T-helper 2 cell treated with Interferon-gamma antibody and Interleukin-4, amounts not matched to agents 5 μg/mL and 100 μg/mL, for 36 hours (primary cell): ENCODE measurements around the gene HOXA4.
A peak's percentile ranks its signal among the peaks of the same experiment; 100 is the strongest.

Experiments
- DNase-seq: peaks from one replicate; pipeline ENCODE4 v3.0.0; 2021; ENCODE audit warnings: low spot score
- H3K27ac Mint-ChIP-seq: one replicate; pipeline ENCODE4 v1.8.0; 2021; ENCODE audit warnings: mild to moderate bottlenecking, mixed read lengths
- H3K27me3 Mint-ChIP-seq: one replicate; pipeline ENCODE4 v1.8.0; 2021; ENCODE audit warnings: low read depth, mixed read lengths
- H3K36me3 Mint-ChIP-seq: one replicate; pipeline ENCODE4 v1.8.0; 2021; ENCODE audit warnings: low read depth, mixed read lengths
- H3K4me1 Mint-ChIP-seq: one replicate; pipeline ENCODE4 v1.8.0; 2021; ENCODE audit warnings: low read depth, mixed read lengths
- H3K4me3 Mint-ChIP-seq: one replicate; pipeline ENCODE4 v1.8.0; 2022; ENCODE audit warnings: mild to moderate bottlenecking, moderate library complexity, mixed read lengths
- H3K9me3 Mint-ChIP-seq: one replicate; pipeline ENCODE4 v1.8.0; 2021; ENCODE audit warnings: mixed read lengths

The HOXA4 gene

DNA sequence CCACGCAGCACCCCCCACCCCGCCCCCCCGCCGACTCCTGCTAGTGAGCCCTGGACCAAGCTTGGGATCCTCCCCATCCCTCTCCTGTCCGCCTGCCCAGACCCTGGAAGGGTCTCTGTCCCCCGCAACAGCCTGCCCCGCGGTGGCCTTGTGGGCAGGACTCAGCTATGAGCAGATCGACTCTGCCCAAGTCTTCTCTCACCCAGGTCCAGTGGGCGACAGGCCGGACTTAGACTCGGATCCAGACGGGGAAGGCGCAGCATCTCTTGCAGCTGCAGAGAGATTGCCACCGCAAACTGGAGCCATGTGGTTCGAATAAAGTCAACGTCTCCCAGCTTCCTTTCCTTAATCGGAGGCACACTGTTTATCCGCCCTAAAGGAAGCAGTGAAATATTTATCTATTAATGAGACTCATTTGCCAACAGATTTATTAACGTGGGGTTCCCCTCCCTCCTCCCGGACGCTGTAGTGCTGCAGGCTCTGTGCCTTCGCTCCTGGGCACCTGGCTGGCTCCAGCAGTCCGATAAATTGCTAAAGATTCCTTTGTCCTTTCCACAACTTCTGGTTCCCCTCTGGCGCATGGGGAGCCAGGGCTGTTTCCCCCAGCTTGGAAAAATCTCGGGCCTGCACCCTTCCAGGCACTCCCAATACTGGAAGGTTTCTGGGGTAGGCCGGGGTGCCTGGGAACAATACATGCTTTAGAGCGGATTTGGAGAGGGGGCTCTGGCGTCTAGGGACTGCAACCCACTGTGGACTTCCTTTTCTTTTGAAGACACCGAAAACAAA is 26.6 kb upstream of the HOXA4 start:
- H3K4me3 Mint-ChIP-seq = peak overlapping the region; percentile 18
- no peaks in the 10 kb centered on the region for H3K9me3 Mint-ChIP-seq
- no peak for DNase-seq
- H3K4me1 Mint-ChIP-seq = peaks cover 13% of the 10 kb centered on the region
- no peaks in the 10 kb centered on the region for H3K36me3 Mint-ChIP-seq
- H3K27ac Mint-ChIP-seq = peak overlapping the region; percentile 49
- peaks cover 84% of the 10 kb centered on the region for H3K27me3 Mint-ChIP-seq

DNA sequence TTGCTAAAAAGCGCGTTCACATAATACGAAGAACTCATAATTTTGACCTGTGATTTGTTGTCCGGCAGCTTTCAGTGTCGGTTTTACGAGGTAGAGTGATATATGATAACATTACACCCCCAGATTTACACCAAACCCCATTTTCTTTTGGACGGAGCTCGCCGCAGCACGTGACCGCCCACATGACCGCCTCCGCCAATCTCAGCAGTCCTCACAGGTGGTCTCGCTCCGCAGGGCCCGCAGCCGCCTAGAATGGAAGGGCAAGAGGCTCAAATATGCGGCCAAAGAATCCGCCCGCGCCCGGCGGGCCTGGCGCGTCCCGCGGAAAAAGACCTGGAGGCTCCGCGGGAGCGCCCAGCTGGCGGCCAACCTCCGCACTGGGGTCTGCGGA is 25.9 kb upstream of the HOXA4 start, which contains the start of gene HOXA7:
TSS of gene HOXA7 (minus strand) at position 168 of the 391 bp plus-strand sequence. CDS start at position 38, 130 bp downstream.
- Mint-ChIP-seq H3K36me3 (peaks cover 2% of the 10 kb centered on the region), H3K4me3 (peak within 1 kb of the TSS; percentile 18), H3K27me3 (peaks cover 87% of the 10 kb centered on the region), H3K4me1 (peaks cover 17% of the 10 kb centered on the region), H3K9me3 (no peaks in the 10 kb centered on the region), H3K27ac (peak within 1 kb of the TSS; percentile 80)
- no peak for DNase-seq

GRCh38 chr7:27155816-27156507 is 25.4 kb upstream of the HOXA4 start:
- peaks cover 90% of the 10 kb centered on the region for H3K27me3 Mint-ChIP-seq
- peaks cover 3% of the 10 kb centered on the region for H3K36me3 Mint-ChIP-seq
- no peak for DNase-seq
- H3K9me3 Mint-ChIP-seq = no peaks in the 10 kb centered on the region
- peak overlapping the region; percentile 80 for H3K27ac Mint-ChIP-seq
- no peak overlapping the region for H3K4me3 Mint-ChIP-seq
- peaks cover 22% of the 10 kb centered on the region for H3K4me1 Mint-ChIP-seq

GRCh38 chr7:27154901-27155815 is 24.6 kb upstream of the HOXA4 start:
- Mint-ChIP-seq H3K9me3 (no peaks in the 10 kb centered on the region), H3K27me3 (peaks cover 92% of the 10 kb centered on the region), H3K4me1 (peaks cover 23% of the 10 kb centered on the region), H3K27ac (peak overlapping the region; percentile 80), H3K36me3 (peaks cover 3% of the 10 kb centered on the region), H3K4me3 (peak overlapping the region; percentile 52)
- DNase-seq = no peak

GRCh38 chr7:27154369-27154768 is 23.8 kb upstream of the HOXA4 start:
- DNase-seq = no peak
- H3K27ac Mint-ChIP-seq = no peak overlapping the region
- H3K36me3 Mint-ChIP-seq = peaks cover 3% of the 10 kb centered on the region
- H3K4me1 Mint-ChIP-seq = peaks cover 23% of the 10 kb centered on the region
- H3K4me3 Mint-ChIP-seq = no peak overlapping the region
- H3K27me3 Mint-ChIP-seq = peaks cover 92% of the 10 kb centered on the region
- no peaks in the 10 kb centered on the region for H3K9me3 Mint-ChIP-seq

- Mint-ChIP-seq H3K4me3 (no peak overlapping the region), H3K27me3 (peaks cover 92% of the 10 kb centered on the region), H3K27ac (no peak overlapping the region), H3K36me3 (peaks cover 3% of the 10 kb centered on the region), H3K9me3 (no peaks in the 10 kb centered on the region), H3K4me1 (peaks cover 23% of the 10 kb centered on the region)
- DNase-seq = no peak
These were observed 23.0 kb upstream of the HOXA4 start for GRCh38 chr7:27153526-27153925.

DNA sequence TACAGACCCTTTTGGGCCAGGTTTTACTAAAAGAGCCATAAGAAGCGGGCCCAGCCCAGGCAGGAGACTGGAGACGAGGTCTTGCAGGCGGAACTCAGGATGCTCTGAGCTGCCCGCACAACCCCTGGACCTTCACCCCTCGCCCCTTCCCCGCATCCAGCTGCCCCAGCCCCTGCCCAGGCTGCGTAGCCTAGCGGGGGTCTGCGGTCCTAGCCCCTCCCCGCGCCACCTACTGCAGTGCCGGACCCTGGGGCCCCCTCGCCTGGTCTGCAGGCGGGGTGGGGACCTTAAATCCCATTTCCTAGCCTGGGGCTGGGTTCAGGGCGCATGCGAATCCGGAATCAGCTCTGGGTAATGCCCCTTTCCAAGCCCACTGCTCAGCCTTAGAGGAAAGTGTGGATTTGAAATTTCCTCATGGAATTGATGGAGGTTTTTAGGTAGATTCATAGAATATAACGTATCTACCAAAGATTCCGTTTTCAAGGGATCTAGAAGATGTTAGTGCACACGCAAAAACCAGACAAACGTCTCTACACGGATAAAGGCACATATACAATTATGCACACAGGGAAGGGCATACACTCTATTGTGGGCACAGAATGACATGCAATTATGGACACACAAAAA is 22.4 kb upstream of the HOXA4 start:
- no peak for DNase-seq
- Mint-ChIP-seq H3K4me1 (peaks cover 22% of the 10 kb centered on the region), H3K9me3 (no peaks in the 10 kb centered on the region), H3K27me3 (peaks cover 92% of the 10 kb centered on the region), H3K27ac (peak overlapping the region; percentile 8), H3K36me3 (peaks cover 3% of the 10 kb centered on the region), H3K4me3 (no peak overlapping the region)

GRCh38 chr7:27151931-27152815 is 21.6 kb upstream of the HOXA4 start, which contains the start of gene HOXA3:
TSS of gene HOXA3 (minus strand) at chr7:27152583. CDS start at chr7:27110640, 41,943 bp downstream.
- Mint-ChIP-seq H3K4me1 (peaks cover 19% of the 10 kb centered on the region), H3K27ac (peak within 1 kb of the TSS; percentile 68)
- no peak for DNase-seq

GRCh38 chr7:27151341-27151930 is 20.9 kb upstream of the HOXA4 start:
- no peak for DNase-seq
- Mint-ChIP-seq H3K36me3 (peaks cover 3% of the 10 kb centered on the region), H3K4me1 (peaks cover 19% of the 10 kb centered on the region), H3K9me3 (no peaks in the 10 kb centered on the region), H3K27ac (peak overlapping the region; percentile 68), H3K4me3 (peak overlapping the region; percentile 71), H3K27me3 (peaks cover 93% of the 10 kb centered on the region)

More at GRCh38 chr7:27151931-27152815, 21.6 kb upstream of the HOXA4 start, which contains the start of gene HOXA3:
- peaks cover 3% of the 10 kb centered on the region for H3K36me3 Mint-ChIP-seq
- no peaks in the 10 kb centered on the region for H3K9me3 Mint-ChIP-seq
- peaks cover 91% of the 10 kb centered on the region for H3K27me3 Mint-ChIP-seq
- peak within 1 kb of the TSS; percentile 71 for H3K4me3 Mint-ChIP-seq

DNA sequence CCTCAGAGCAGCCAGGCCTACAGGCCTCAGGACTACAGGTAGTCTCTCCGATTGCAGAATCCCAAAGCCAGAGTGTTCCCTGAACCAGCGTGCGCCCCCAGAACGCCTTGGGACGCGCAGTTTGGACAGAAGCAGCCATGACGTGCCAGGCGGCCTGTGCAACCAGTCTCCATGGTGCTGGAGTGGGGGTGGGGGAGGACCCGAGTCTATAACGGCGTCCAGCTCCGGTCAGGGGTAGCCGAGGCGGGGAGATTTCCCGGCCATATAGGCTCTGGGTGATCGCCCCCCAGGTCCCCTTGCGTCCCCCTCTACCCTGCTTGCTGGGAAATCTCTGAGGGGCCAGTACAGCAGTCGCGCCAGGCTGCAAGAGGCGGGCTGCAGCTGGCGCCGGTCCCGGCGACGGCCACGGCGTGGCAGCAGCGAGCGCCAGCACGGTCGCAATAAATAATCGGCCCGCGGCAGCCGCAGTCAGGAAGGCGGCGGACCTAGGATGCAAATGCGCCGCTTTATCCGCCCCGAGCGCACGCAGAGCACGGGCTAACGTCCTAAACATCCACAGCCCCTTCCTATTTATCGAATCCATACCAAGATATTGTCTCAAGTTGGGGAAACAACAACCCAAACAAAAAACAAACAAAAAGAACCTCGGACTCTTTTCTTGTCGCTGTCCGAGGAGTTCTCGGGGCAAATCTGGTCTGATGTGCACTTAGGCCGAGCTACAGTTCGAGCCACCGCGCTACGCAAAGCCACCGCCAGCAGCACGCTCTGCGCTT is 20.2 kb upstream of the HOXA4 start:
- Mint-ChIP-seq H3K4me3 (peak overlapping the region; percentile 71), H3K27me3 (peaks cover 94% of the 10 kb centered on the region), H3K27ac (no peak overlapping the region), H3K36me3 (peaks cover 3% of the 10 kb centered on the region), H3K9me3 (no peaks in the 10 kb centered on the region), H3K4me1 (peaks cover 19% of the 10 kb centered on the region)
- DNase-seq = peak; percentile 51

DNA sequence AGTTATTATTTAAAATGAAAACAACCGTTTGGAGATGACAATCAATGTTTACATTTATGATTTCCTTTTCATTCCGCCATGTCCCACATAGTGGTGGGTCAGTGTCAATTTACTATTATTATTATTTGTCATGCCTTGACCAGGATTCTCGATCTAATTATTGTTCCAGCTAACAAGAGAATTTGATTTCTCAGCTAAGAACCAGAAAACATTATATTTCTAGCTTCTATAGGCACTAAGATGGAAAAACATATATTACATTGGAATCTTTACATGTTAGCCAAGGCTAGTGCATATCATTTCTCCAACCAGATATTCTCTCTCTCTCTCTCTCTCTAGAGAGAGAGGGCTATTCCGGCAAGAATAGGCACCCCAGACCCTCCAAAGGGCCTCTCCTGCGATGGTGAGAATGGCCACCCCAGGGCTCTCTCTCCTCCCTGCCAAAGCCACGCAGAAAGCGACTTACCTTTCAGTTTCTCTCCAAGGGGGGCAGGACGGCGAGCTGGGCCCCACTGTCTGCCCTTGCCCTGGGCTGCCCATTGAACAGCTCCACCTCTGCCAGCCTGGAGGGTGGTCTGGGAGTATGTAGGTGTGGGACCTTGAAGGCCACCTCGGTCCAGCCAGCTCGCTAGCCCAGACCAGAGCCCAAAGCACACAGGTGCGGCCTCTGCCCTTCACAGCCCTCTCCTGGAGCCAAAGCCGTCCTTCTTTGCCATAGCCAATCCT is 19.4 kb upstream of the HOXA4 start:
- Mint-ChIP-seq H3K4me1 (peaks cover 16% of the 10 kb centered on the region), H3K36me3 (peaks cover 3% of the 10 kb centered on the region), H3K27ac (no peak overlapping the region), H3K27me3 (peaks cover 86% of the 10 kb centered on the region), H3K4me3 (peak overlapping the region; percentile 71), H3K9me3 (no peaks in the 10 kb centered on the region)
- DNase-seq = no peak
